Mucosa of stomach (tissue), 1 donor: ENCODE data around the gene DUSP11.
"Not testable (repeated sequence)": the region's sequence is repeated elsewhere in the genome, so short reads cannot be mapped to it uniquely, and the experiment has no call there.

Source experiments
- H3K27me3 ChIP-seq: one replicate; pipeline ENCODE4 v1.7.0; 2013; ENCODE audit warnings: mild to moderate bottlenecking, low read length; ENCODE audit not compliant: control insufficient read depth, insufficient read depth
- H3K36me3 ChIP-seq: one replicate; pipeline ENCODE4 v1.7.0; 2013; ENCODE audit warnings: low read length; ENCODE audit not compliant: control insufficient read depth, insufficient read depth
- H3K4me1 ChIP-seq: one replicate; pipeline ENCODE4 v1.7.0; 2013; ENCODE audit warnings: mild to moderate bottlenecking, low read length; ENCODE audit not compliant: control insufficient read depth, insufficient read depth
- H3K4me3 ChIP-seq: one replicate; pipeline ENCODE4 v1.7.0; 2013; ENCODE audit warnings: low read length
- H3K9ac ChIP-seq: one replicate; pipeline ENCODE4 v1.7.0; 2013; ENCODE audit warnings: mild to moderate bottlenecking, low read length, moderate library complexity
- H3K9me3 ChIP-seq: one replicate; pipeline ENCODE4 v1.7.0; 2013; ENCODE audit warnings: mild to moderate bottlenecking, low read length, moderate library complexity; ENCODE audit not compliant: control insufficient read depth
- donor health status: Pancreatic carcinoma.

Gene DUSP11

DNA sequence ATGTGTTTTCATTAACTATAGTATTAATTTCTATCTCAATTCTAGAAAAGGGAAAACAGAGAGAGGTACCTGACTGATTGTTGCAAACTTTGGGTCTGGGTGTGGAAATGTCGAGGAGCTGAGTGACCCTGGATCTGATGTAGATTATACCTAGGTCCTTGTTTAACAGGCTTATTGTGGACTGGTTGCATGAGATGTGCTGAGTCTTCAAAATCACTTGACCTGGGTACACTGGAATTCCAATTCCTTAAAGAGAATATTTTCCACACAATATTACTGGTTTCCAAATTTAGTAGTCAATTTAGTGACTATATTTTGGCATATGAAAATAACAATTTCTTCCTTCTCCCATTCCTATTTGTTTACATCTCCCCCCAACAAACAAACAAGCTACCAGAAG, 13.6 kb downstream of the DUSP11 start:
- Histone ChIP-seq H3K27me3 (no peaks in the 10 kb centered on the region), H3K4me1 (no peaks in the 10 kb centered on the region), H3K4me3 (no peak overlapping the region), H3K9ac (no peak overlapping the region), H3K36me3 (peaks cover 7% of the 10 kb centered on the region), H3K9me3 (no peaks in the 10 kb centered on the region)

- peaks cover 7% of the 10 kb centered on the region for H3K36me3 ChIP-seq
- H3K27me3 ChIP-seq: no peaks in the 10 kb centered on the region
- H3K4me3 ChIP-seq: no peak overlapping the region
- no peak overlapping the region for H3K9ac ChIP-seq
- H3K4me1 ChIP-seq: no peaks in the 10 kb centered on the region
- no peaks in the 10 kb centered on the region for H3K9me3 ChIP-seq
Observed at GRCh38 chr2:73764945-73765344, 15.0 kb downstream of the DUSP11 start.

- H3K4me1 ChIP-seq: no peaks in the 10 kb centered on the region
- no peak overlapping the region for H3K9ac ChIP-seq
- H3K36me3 ChIP-seq: peaks cover 7% of the 10 kb centered on the region
- H3K4me3 ChIP-seq: no peak overlapping the region
- no peaks in the 10 kb centered on the region for H3K27me3 ChIP-seq
- no peaks in the 10 kb centered on the region for H3K9me3 ChIP-seq
Observed at GRCh38 chr2:73762571-73762970, 17.3 kb downstream of the DUSP11 start.

DNA sequence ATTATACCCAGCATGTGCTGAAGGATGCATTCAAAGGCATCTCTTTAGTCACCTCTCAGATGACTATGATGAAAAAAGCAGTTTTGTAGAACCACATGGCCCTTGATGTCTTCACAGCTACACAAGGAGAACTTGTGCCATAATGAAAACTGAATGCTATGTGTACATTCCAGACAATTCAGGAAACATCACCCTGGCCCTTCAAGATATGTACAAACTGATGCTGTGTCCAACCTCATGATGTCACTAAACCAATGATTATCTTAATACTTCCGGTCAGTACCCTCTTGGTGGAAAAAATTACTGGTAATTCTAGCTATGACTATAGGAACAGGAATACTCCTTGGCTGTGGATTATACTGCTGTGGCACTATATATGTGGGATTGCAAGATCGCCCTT, 20.0 kb downstream of the DUSP11 start:
- Histone ChIP-seq H3K27me3 (no peaks in the 10 kb centered on the region), H3K36me3 (peaks cover 2% of the 10 kb centered on the region), H3K4me1 (no peaks in the 10 kb centered on the region), H3K9me3 (no peaks in the 10 kb centered on the region), H3K9ac (no peak overlapping the region), H3K4me3 (no peak overlapping the region)

DNA sequence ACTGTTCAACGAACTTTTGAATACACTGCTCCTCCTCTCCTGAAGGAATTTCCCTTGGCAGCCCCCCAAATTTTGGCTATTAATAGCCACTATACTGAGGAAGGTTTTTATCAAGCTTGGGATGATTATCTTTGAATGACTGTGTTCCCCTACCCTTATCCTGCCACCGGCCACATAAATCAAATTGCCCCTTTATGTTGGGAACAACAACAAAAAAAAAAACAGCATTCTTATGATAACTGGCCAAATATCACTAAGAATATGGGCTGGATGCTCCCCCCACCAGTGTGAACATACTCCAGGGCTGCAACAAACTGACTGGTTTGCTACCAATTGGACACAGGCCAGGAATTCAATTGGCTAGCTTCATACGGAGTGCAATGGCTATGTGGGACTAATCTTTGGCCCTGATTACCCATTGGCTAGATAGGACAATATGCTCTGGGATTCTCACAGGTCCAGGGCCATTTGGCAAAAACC, 20.6 kb downstream of the DUSP11 start:
- H3K4me1 ChIP-seq: no peaks in the 10 kb centered on the region
- H3K4me3 ChIP-seq: no peak overlapping the region
- H3K9me3 ChIP-seq: no peaks in the 10 kb centered on the region
- no peaks in the 10 kb centered on the region for H3K27me3 ChIP-seq
- no peaks in the 10 kb centered on the region for H3K36me3 ChIP-seq
- H3K9ac ChIP-seq: no peak overlapping the region

GRCh38 chr2:73754332-73754731, 25.6 kb downstream of the DUSP11 start:
- not testable (repeated sequence) for H3K27me3 ChIP-seq, H3K36me3 ChIP-seq, H3K9ac ChIP-seq, H3K4me1 ChIP-seq, H3K9me3 ChIP-seq, H3K4me3 ChIP-seq

GRCh38 chr2:73749314-73749713, 30.6 kb downstream of the DUSP11 start:
- Histone ChIP-seq H3K9me3 (no peaks in the 10 kb centered on the region), H3K36me3 (peaks cover 8% of the 10 kb centered on the region), H3K4me3 (no peak overlapping the region)

DNA sequence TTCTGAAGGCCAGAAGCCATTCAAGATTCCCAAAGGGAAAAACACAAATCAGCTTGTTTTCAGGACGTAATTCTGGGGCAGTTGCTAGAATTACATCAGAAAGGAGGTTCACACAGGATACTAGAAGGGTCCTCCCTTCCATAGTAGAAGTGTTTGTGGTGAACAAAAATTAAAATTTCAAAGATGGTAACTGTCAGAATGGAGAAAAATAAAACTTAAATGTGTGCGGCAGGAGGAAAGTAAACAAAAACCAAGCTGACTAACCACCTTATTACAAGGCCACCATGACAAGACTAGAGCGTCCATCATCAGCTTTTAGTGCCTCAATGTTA, 33.1 kb downstream of the DUSP11 start:
- no peaks in the 10 kb centered on the region for H3K9me3 ChIP-seq
- H3K27me3 ChIP-seq: no peaks in the 10 kb centered on the region
- no peaks in the 10 kb centered on the region for H3K4me1 ChIP-seq
- no peak overlapping the region for H3K9ac ChIP-seq
- H3K4me3 ChIP-seq: no peak overlapping the region
- peaks cover 8% of the 10 kb centered on the region for H3K36me3 ChIP-seq

More at GRCh38 chr2:73749314-73749713, 30.6 kb downstream of the DUSP11 start:
- Histone ChIP-seq H3K9ac (no peak overlapping the region), H3K27me3 (no peaks in the 10 kb centered on the region), H3K4me1 (no peaks in the 10 kb centered on the region)

DNA sequence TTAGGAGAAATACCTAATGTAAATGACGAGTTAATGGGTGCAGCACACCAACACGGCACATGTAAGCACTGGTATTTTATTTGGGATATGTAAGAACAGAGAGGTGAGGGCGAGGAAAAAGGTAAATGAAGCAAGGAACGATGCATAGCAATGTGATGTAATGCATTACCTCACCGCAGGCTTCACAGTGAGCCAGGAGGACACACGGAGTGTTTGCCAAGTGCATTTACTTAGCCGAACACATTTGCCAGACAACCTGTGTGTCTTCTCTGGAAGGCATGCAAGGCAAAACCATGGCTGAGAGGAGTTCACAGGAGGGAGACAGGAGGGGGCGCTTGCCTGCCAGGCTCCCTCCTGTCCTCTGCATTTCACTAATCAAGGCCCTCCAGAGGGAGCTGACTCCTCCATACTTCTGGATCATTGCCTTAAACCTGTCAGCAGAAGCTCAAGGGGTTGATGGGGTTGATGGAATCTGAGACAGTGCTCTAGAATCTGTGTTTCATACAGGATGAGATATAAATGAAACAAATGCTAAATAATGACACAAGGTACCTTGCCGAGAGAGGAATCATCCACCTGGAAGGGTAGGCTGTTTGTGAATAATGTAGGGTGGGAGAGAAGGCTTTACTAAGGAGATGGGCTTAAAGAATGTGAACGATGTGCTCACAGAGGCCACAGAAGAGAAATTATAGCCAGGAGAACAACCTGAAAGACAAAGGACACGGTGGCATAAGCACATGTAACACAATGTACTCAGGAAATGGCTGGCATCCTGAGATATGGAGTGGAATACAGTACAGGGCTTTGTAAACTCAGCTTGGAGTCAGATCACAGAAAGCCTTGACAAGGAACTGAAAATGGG, 33.7 kb downstream of the DUSP11 start:
- H3K9ac ChIP-seq: no peak overlapping the region
- peaks cover 8% of the 10 kb centered on the region for H3K36me3 ChIP-seq
- H3K4me3 ChIP-seq: no peak overlapping the region
- no peaks in the 10 kb centered on the region for H3K9me3 ChIP-seq
- no peaks in the 10 kb centered on the region for H3K4me1 ChIP-seq
- H3K27me3 ChIP-seq: no peaks in the 10 kb centered on the region

DNA sequence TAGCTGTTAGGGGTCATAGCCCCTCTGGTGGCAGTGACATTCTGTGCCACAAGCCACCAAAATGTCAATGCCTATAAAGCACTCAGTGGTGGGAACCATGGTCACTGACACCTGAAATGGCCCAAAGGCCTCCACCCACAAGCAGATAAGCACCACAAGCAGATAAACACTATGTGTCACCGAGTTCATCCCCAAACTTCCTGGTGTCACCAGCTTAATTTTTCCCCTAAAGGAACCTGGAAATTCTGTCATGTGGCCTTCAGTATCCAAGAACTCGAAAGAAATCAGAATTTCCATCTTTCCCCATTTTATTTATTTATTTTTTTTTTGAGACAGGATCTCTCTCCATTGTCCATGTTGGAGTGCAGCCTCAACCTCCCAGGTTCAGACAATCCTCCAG, 39.1 kb downstream of the DUSP11 start:
- H3K36me3 ChIP-seq: peaks cover under 1% of the 10 kb centered on the region
- no peaks in the 10 kb centered on the region for H3K27me3 ChIP-seq
- H3K4me3 ChIP-seq: no peak overlapping the region
- no peak overlapping the region for H3K9ac ChIP-seq
- H3K9me3 ChIP-seq: no peaks in the 10 kb centered on the region
- H3K4me1 ChIP-seq: no peaks in the 10 kb centered on the region

GRCh38 chr2:73739101-73739500, 40.8 kb downstream of the DUSP11 start:
- H3K9ac ChIP-seq: no peak overlapping the region
- H3K27me3 ChIP-seq: no peaks in the 10 kb centered on the region

DNA sequence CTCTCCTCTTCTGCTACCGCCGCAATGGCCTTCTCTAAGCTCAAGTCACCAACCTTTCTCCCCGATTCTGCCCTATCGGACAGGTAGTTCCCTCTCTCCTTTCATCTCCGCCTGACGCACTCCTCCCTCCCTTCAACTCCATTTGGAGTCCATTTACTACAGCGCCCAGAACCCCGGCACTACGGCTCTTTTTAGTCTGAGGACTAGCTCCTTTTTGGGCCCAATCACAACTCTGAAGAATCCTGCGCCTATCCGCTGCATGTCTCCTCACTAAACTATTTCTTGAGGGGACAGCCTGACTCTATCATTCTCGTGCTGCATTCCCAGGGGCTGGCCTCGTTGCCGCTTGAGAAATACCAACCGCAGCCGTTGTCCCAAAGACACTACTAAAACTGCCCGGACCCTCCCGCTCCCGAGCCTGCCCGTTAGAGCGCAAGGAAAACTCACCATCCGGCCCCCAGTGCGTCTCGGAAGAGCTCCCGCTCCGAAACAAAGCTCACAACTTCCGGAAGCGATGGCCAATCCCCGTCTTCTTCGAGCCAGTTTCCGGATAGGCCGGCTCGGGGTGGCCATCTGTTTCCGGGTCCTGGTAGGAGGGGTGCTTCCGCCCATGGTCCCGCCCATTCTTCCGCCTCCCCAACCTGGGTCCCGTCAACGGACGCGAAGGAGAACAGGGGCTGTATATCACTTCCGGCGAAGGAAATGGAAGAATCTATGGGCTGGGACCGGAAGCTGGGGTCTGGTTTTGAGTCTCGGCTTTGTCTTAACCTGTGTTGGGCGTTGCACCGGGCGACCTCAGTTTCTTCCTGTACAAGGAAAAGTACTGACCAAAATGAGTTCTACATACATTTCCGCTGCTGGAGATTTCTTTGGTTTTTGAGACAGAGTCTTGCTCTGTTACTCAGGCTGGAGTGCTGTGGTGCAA, 42.8 kb downstream of the DUSP11 start, which contains the start of gene TPRKB:
TSS of gene TPRKB (minus strand) at position 491 of the 925 bp plus-strand sequence. CDS start 2,776 bp downstream, outside the sequence.
- Histone ChIP-seq H3K9ac (peak within 1 kb of the TSS; percentile 66), H3K9me3 (no peaks in the 10 kb centered on the region), H3K36me3 (no peaks in the 10 kb centered on the region), H3K27me3 (no peaks in the 10 kb centered on the region), H3K4me3 (peak within 1 kb of the TSS; percentile 98), H3K4me1 (no peaks in the 10 kb centered on the region)

More at GRCh38 chr2:73739101-73739500, 40.8 kb downstream of the DUSP11 start:
- H3K4me3 ChIP-seq: no peak overlapping the region
- H3K36me3 ChIP-seq: no peaks in the 10 kb centered on the region
- no peaks in the 10 kb centered on the region for H3K4me1 ChIP-seq
- H3K9me3 ChIP-seq: no peaks in the 10 kb centered on the region
